Activated gamma-delta T cell treated with anti-CD3 and anti-CD28 coated beads, Interleukin-2, amount 50 U/mL, for 16 hours (primary cell): ENCODE results near the gene HAUS5.
A peak's percentile ranks its signal among the peaks of the same experiment; 100 is the strongest.
"Not testable (repeated sequence)": the region's sequence is repeated elsewhere in the genome, so short reads cannot be mapped to it uniquely, and the experiment has no call there.

ENCODE experiments used
- DNase-seq: peaks from one replicate; pipeline ENCODE4 v3.0.0-alpha.2; 2020; ENCODE audit warnings: low read depth

The HAUS5 gene, protein sequence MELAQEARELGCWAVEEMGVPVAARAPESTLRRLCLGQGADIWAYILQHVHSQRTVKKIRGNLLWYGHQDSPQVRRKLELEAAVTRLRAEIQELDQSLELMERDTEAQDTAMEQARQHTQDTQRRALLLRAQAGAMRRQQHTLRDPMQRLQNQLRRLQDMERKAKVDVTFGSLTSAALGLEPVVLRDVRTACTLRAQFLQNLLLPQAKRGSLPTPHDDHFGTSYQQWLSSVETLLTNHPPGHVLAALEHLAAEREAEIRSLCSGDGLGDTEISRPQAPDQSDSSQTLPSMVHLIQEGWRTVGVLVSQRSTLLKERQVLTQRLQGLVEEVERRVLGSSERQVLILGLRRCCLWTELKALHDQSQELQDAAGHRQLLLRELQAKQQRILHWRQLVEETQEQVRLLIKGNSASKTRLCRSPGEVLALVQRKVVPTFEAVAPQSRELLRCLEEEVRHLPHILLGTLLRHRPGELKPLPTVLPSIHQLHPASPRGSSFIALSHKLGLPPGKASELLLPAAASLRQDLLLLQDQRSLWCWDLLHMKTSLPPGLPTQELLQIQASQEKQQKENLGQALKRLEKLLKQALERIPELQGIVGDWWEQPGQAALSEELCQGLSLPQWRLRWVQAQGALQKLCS

DNA sequence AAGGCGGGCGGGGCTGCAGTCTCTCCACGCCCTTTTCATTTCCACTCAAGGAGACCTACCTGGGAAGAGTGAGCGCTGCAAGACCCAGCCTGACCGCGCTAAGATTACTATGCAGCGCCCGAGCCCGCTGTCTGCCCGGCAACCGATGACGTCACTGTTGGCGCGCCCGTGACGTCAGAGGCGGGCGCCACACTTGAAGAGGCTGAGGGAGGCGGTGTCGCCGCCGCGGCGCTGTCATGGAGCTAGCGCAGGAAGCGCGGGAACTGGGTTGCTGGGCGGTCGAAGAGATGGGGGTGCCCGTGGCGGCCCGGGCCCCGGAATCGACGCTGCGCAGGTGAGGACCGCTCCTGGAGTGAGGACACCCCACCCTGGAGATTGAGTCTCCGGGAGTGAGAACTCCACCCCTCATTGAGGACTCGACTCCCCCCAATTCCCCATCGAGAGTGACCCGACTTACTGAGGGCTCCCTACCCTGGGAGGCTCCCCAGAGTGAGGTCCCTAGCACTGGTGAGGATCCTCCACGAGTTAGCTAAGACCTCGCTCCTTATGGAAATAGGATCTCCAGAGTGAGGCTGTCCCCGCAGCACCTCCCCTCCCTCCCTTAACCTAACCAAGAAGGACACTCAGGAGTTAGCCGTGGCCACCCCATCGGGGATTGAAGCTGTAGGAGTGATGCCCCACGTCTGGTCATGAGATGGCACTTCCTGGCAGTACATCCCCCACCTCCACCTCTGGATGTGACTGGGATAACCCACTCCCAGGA is at the start of gene HAUS5:
Gene HAUS5, plus strand, starts transcription at position 177 of the 763 bp plus-strand sequence. Its CDS starts 60 bp downstream, at position 237.
- peak; percentile 94 for DNase-seq

DNA sequence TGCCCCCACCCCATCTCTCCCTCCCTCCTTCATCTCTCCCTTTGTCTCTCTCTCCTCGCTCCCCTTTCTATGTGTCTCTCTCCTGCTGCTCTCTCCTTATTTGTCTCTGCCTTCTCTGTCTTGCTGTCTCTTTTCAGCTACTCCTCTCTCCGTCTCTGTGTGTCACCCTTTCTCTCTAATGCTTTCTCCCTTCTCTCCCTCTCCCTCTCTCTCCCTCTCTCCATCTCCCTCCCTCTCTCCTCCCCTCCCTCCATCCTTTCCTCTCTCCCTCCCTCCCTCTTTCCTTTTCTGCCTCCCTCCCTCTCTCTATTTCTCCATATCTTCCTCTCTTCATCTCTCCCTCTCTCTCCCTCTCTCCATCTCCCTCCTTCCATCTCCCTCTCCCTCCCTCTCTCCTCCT is 49.8 kb upstream of the HAUS5 start:
- DNase-seq = no peak

DNA sequence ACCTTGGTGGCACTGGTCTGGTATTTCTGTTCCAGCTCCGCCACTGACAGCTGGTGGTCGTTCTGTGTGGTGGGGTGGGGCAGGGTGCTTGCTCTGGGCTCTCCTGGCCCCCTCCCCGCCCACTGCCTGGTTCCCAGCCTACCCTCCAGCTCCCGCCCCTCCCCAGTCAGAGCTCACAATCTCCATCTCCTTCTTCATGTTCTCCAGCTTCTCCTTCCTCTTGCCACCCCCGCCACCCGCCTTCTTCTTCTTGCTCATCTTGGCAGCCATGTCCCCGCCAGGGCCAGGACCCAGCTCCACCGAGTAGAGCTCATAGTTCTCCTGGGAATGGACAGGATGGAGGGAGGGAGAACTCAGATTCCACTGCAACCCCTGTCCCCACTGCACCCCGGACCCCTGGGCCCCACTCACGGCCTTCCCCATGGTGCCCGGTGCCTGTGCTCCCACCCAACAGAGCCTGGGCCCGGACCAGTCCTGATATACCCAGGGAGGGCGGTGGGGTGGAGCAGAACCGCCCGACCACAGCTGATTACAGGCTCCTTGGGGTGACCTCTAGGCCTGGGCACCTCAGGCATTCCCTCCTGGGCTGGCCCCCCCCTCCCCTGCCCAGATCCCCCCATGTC is 49.2 kb upstream of the HAUS5 start, which contains the start of gene ATP4A:
Gene ATP4A, minus strand, starts transcription at position 452 of the 623 bp plus-strand sequence. Its CDS starts 29 bp downstream, at position 423.
- no peak for DNase-seq

DNA sequence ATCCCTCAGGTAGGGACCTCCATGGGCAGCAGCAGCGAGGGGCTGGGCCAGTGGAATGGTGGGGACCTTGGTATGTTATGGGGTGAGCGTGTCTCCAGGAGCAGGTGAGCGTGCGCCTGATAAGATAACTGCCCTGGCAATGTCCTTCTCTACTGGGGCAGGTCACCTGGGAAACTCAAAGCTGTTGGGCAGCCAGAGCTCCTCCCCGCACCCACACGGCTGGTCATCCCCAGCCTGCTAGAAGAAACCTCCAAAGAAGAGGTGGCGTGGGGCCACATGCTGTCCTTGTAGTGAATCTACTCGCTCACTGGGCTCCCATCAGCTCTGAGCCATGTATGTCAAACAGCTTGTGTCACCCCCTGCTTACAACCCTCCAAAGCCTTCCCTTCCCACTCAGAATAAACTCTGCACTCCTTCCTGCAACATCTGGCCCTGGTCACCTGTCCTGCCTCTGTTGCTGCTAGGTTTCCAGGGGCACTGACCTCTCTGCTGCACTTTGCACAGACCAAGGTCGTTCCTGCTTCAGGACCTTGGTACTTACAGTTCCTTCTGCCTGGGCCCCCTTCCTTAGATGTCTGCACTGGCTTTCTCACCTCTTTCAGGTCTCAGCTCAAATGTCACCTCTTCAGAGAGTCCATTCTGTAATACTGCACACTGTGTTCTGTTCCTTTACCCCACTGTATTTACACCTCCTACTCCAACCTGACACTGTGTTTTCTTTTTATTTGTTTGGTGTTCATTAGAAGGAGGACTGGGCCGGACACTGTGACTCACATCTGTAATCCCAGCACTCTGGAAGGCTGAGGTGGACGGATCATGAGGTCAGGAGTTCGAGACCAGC is 47.3 kb upstream of the HAUS5 start:
- DNase-seq = no peak

DNA sequence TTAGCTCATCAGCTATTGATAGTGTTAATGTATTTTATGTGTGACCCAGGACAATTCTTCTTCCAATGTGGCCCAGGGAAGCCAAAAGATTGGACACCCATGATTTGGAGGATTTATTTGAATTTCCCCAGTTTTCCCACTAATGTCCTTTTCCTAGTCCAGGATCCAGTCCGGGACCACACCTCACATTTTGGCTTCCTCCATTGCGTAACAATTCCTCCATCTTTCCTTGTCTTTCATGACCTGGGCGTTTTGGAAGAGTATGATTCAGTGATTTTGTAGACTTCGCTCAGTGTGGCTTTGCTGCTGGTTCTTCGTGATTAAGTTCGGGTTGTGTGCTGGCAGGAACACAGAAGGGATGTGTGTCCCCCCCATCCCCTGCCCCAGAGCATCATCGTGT is 45.8 kb upstream of the HAUS5 start:
- DNase-seq = no peak

DNA sequence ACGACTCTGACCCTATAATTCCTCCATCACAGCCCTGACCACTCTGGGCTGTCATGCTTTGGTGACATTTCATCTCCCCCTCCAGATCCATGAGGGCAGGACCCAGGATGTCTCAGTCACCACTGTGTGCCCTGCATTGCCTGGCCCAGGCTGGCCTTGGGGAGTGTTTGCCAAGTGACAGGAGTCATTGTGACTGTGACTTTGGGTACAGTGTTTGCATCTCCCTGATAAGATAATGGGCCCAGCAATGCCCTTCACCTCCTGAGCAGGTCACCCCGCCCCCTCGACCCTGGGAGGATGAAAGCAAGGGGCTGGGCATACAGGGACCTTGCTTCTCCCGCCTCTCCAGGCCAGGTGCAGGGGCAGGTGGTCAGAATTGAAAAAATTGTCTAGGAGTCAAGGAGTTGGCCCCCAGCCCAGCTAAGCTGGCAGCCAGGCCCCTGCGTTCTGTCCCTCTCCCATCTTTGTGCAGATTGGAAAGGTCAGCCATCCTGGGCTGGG is 43.2 kb upstream of the HAUS5 start:
- DNase-seq = no peak

DNA sequence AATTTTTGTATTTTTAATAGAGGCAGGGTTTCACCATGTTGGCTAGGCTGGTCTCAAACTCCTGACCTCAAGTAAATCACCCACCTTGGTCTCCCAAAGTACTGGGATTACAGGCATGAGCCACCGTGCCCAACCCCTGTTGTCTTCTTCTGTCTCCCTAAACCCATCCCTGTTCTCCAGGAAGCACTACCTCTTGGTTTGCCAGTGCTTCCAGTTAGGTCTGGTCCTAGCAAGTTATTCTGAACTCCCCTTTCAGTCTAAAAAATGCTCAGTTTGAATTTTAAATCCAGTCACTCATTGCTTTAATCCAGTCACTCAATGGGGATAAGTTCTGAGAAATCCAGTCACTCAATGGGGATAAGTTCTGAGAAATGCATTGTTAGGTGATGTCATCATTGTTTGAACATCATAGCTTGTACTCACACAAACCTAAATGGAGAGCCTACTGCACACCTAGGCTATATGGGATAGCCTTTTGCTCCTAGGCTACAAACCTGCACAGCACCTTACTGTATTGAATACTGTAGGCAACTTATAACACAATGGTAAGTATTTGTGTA is 41.0 kb upstream of the HAUS5 start:
- DNase-seq = no peak

DNA sequence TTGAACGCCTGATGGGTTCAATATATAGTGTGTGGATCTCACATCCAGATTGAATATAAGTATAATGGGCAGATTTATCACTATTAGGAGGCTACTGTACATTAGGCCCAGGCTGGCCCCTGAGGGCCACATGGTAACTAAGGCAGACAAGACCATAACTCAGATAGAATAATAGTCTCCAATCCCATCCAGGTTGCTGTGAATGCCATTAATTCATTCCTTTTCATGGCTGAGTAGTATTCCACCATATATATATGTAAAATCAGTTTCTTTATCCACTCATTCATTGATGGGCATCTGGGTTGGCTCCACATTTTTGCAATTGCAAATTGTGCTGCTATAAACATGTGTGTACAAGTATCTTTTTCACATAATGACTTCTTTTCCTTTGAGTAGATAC is 34.6 kb upstream of the HAUS5 start:
- no peak for DNase-seq

DNA sequence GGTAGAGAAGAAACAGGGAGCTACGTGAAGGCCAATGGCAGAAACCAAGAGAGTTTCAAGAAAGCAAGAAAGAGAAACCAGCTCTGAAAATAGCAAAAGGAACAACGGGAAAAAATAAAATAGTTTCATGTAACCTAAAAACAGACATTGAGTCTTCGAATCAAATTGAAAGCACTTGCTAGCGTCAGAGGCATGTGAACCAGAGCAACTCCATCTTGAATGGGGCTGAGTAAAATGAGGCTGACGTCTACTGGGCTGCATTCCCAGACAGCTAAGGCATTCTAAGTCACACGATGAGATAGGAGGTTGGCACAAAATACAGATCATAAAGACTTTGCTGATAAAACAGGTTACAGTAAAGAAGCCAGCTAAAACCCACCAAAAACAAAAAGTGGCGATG is 33.8 kb upstream of the HAUS5 start:
- no peak for DNase-seq

DNA sequence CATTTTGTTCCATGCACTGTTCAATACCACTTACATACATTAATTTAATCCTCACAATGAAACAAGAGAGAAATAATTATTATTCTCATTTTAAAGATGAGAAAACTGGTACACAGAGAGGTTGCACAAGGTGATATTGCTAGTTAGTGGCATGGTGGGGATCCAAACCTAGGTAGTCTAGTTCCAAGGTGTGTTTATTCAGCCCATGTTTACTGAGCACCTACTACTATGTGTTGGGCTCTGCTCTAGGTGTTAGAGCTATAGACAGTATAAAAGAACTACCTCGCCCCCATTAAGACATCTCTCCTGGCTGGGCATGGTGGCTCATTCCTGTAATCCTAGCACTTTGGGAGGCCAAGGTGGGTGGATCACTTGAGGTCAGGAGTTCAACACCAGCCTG is 29.8 kb upstream of the HAUS5 start:
- DNase-seq = no peak

DNA sequence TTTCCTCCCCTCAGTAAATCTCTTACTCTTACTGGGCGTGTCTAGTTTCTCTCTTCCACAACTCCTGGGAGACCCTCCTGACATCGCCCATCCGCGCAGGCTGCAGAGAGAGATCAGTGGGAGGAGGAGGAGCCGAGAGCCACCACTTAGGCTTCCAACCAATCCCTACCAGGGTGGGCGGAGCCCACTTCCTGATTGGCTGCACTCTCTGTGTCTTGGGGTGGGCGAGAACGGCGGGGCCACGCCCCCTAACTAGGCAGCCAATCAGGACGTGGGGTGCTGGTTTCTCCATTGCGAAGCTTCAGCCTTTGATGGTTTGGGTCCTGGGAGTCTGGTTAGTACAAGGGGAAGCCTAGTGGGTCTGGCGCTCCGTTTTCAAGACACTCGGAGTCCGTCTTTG is 26.7 kb upstream of the HAUS5 start, which contains the start of gene PMIS2:
Gene PMIS2, plus strand, starts transcription at position 326 of the 400 bp plus-strand sequence. CDS start 87 bp downstream, outside the sequence.
- no peak for DNase-seq

DNA sequence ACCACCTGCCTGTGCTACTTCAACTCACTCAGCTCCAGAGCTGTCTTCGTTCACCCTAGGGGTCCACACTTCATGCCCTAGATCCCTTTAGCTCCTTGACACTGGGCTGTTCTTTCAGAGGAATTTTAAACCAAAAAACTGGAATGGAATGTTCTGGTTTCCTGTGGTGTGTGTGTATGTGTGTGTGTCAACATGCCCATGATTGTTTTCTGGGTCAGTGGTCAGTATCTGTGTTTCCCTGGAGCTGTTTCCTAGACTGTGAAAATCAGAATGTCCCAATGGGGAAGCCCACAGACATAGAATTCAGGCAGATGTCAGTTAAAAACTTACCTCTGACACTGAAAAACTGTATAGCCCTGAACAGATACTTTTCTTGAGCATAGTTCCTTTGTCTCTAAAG is 25.2 kb upstream of the HAUS5 start:
- DNase-seq = no peak

DNA sequence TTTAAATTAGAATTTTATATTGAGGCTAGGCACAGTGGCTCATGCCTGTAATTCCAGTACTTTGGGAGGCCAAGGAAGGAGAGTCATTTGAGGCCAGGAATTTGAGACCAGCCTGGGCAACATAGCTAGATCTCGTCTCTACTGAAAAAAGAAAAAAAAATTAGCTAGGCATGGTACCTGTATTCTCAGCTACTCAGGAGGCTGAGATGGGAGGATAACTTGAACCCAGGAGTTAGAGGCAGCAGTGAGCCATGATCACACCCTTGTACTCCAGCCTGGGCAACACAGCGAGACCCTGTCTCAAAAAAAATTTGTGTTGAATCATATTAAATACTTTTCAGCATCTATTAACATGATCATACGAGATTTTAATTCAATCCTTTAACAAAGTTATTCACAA is 21.7 kb upstream of the HAUS5 start:
- DNase-seq = no peak

DNA sequence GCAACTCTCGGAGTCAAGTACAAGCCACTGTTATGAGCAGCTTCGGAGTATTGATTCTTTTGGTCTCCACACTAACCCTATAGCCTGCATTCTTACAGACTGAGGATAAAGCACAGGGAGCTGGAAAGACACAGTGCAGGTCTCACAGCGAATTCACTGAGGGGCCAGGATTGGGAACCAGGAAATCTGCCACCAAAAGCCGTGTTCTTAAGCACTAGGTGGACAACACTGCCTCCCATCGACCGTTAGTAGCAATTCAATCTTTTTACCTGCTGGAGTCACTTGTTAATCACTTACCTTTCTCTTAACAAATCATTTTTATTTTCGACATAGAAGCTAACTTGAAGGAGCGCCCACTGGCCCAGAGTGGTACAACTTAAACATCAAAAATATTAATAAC is 20.3 kb upstream of the HAUS5 start:
- DNase-seq = no peak

DNA sequence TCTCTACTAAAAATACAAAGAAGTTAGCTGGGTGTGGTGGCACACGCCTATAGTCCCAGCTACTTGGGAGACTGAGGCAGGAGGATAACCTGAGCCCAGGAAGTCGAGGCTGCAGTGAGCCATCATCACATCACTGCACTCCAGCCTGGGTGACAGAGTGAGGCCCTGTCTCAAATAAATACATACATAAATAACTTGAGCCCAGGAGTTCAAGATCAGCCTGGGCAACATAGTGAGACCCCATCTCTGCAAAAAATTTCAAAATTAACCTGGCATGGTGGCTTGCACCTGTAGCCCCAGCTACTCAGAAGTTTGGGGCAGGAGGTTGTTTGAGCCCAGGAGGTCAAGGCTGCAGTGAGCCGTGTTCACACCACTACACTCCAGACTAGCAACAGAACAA is 17.5 kb upstream of the HAUS5 start:
- not testable (repeated sequence) for DNase-seq

DNA sequence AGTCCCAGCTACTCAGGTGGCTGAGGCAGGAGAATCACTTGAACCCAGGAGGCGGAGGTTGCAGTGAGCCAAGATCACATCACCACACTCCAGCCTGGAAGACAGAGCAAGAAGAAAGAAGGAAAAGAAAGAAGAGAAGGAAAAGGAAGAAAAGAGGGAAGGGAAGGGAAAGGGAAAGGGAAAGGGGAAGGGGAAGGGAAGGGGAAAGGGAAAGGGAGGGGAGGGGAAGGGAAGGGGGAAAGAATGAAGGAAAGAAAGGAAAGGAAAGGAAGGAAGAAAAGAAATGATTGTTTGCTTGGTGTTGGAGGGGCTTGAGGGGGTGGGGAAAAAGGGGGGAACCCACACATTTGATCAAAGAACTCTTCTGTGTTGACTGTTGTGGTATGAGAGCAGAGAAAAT is 16.6 kb upstream of the HAUS5 start:
- DNase-seq = no peak

DNA sequence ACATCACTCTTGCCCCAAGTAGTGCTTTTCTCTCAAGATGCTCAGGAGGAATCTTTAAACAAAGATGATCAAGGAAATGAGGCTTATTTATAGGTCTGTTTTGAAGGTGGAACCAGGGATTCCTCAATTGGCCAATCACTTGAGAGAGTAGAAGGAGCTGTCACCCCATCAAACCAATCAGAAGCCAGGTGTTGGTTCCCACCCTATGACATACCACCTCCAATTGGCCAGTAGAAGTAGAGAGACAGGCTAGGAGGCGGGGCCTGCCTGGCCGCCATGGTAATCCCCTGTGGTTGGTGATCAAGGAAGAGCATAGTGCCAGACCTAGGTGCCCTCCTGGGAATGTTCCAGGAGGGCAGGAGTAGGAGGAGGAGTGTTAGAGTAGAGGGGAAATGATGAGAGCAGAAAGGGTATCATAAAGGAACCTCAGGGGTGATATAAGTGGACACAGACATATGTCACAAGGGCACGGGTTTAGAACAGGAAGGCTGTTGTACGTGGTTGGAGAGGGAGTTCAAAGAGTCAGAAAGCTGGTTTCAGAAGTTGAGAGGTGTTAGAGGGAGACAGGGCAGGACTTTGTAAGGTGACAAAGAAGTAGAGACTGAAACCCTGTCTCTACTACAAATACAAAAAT is 16.1 kb upstream of the HAUS5 start:
- DNase-seq = no peak

DNA sequence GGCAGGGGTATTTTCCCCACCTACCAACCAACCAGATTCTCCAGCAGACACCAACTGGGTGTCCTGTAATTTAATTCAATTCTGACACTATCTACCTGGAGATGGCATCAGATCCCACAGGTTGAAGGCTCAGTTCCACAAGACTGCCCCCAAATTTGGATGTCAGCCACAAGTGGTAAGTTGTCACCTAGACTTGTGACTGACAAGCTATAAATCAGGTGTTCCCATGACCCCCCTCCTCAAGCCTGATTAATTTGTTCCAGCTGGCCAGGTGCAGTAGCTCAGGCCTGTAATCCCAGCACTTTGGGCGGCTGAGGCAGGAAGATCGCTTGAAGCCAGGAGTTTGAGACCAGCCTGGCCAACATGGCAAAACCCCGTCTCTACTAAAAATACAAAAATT is 10.6 kb upstream of the HAUS5 start:
- no peak for DNase-seq

DNA sequence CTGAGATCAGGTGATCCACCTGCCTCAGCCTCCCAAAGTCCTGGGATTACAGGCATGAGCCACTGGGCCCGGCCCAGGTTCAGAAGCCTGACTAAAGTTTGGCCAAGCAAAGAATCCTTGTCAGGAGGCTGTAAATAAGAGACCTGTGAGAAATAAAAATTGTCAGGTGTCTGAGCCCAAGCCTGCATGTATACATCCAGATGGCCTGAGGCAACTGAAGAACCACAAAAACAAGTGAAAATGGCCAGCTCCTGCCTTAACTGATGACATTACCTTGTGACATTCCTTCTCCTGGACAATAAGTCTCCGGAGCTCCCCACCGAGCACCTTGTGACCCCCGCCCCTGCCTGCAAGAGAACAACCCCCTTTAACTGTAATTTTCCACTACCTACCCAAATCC is 8.1 kb upstream of the HAUS5 start:
- not testable (repeated sequence) for DNase-seq

DNA sequence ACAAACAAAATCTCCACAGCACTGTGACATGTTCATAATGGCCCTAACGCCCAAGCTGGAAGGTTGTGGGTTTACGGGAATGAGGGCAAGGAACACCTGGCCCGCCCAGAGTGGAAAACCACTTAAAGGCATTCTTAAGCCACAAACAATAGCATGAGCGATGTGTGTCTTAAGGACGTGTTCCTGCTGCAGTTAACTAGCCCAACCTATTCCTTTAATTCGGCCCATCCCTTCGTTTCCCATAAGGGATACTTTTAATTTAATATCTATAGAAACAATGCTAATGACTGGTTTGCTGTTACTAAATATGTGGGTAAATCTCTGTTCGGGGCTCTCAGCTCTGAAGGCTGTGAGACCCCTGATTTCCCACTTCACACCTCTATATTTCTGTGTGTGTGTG is 5.4 kb upstream of the HAUS5 start:
- DNase-seq = not testable (repeated sequence)
